GM12874 (cell line): ENCODE data around the gene TNFRSF19.

Experiments
- CTCF ChIP-seq: IDR thresholded peaks from 2 replicates; pipeline ENCODE4 v1.5.1; 2011; ENCODE audit warnings: low read depth, mild to moderate bottlenecking, control low read depth, low read length, moderate library complexity; ENCODE audit not compliant: insufficient read depth

Gene TNFRSF19

GRCh38 chr13:23695711-23696464 lies 125.7 kb downstream of the TNFRSF19 start:
- TF ChIP-seq CTCF: no peak

- TF ChIP-seq CTCF: no peak
Measured at GRCh38 chr13:23696610-23697009, 126.4 kb downstream of the TNFRSF19 start.

GRCh38 chr13:23697772-23698313 lies 127.6 kb downstream of the TNFRSF19 start:
- no peak for TF ChIP-seq CTCF

GRCh38 chr13:23699271-23699670 lies 129.1 kb downstream of the TNFRSF19 start:
- TF ChIP-seq CTCF: no peak

GRCh38 chr13:23701186-23701585 lies 131.0 kb downstream of the TNFRSF19 start:
- TF ChIP-seq CTCF: no peak

GRCh38 chr13:23701636-23702035 lies 131.4 kb downstream of the TNFRSF19 start:
- no peak for TF ChIP-seq CTCF

GRCh38 chr13:23703246-23703860 lies 133.1 kb downstream of the TNFRSF19 start:
- TF ChIP-seq CTCF: no peak
